Activated CD8-positive, alpha-beta memory T cell treated with anti-CD3 and anti-CD28 coated beads, Interleukin-2, amount 50 U/mL, for 24 hours (primary cell): ENCODE measurements around the gene PIGM.

ENCODE experiments used
- DNase-seq: peaks from one replicate; pipeline ENCODE4 v3.0.0-alpha.2; 2020; ENCODE audit errors: extremely low read depth

Gene PIGM

DNA sequence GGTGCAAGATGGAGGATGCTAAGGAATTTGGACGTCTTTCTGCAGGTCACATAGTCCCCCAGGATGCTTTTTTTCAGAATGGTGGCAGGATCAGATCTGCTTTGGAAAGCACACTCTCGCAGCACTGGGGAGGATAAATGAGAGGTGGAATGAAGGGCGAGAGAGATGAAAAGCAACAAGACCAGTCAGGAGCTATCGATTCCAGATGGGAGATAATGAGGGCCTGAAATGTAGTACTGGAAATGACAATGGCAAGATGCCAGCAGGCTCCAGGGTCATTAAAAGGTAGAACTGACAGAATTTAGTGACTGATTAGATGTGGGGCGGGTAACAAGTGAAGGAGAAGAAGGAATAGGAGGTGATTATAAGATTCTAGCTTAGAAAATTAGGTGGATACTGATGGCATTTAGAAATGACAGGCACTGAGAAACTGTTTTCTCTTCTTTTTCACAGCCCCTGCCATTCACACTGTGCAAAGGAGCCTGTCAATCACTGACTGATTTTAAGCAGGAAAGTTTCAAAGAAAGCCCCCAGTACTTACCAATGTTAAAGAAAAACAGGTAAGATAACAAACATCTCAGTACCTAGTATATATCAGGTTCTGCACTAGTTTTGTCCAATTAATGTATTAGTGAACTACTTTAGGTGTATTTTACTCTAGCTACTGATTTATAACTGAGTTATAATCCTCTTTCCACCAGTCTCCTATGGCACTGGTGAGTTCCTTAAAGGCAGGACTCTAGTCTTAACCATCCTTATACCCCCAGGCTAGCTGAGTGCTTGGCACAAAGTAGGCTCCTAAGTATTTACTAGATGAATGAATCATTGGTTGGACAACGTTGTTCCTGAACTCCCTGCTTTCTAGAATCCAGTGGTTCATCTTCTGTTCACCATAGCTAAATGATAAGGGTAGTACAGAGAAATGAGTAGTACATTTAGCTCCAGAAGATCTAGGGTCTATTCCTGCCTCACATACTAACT is 9.2 kb downstream of the PIGM start:
- no peak for DNase-seq

- DNase-seq = no peak
Observed at GRCh38 chr1:160021376-160022074, 10.3 kb downstream of the PIGM start.

DNA sequence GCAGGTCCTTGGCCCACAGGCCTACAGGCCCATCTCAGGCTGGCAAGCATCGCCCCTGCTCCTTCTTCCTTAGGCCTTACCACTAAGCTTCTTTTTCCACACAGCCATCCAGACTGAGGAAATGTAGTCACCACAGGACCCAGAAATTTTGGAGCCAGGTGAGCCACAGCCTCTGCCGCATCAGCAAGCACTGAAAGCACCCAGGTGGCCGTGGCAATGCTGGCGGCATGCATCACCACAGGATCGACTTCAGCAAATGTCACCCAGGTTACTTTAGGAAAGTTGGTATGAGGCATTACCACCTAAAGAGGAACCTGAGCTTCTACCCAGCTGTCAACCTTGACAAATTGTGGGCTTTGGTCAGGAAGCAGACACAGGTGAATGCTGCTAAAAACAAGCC is 11.6 kb downstream of the PIGM start:
- DNase-seq = no peak

GRCh38 chr1:160018900-160019299 is 12.9 kb downstream of the PIGM start:
- DNase-seq = no peak

DNA sequence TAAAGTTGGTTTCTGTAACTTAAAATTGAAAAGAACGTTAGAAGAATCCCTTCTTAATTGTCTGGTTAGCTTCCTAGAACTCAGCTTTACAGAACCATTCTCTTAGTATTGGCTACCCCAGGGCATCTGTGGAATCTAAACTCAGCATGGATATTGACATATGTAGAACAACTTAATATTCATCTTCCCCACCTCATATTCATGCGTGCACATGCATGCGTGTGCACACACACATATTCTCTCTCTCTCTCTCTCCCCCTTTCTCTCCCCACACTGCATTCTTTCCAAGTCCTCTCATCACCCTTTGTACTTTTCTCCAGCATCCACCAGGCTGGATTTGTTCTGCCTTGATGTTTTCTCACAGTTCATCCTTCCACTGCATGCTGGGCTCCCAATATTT is 13.4 kb downstream of the PIGM start:
- DNase-seq = no peak

DNA sequence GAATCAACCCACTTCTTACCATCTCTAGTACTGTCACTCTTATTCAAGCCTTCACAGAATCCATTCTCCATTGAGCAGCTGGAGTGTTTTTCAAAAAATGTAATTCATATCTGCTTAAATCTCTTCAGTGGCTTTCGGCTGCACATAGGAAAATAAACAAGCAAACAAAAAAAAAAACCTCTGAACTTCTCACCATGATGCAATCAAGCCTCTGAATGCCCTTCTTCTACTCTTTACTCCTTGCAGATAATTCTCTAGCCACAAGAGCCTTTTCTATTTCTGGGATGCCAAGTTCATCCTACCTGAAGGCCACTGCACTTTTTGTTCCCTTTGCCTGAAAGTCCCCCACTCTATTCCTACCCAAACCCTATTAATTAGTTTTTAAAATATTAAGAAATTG is 14.2 kb downstream of the PIGM start:
- DNase-seq = no peak

- DNase-seq = no peak
Observed at GRCh38 chr1:160011781-160012180, 20.0 kb downstream of the PIGM start.

GRCh38 chr1:160009801-160010200 is 22.0 kb downstream of the PIGM start:
- no peak for DNase-seq

DNA sequence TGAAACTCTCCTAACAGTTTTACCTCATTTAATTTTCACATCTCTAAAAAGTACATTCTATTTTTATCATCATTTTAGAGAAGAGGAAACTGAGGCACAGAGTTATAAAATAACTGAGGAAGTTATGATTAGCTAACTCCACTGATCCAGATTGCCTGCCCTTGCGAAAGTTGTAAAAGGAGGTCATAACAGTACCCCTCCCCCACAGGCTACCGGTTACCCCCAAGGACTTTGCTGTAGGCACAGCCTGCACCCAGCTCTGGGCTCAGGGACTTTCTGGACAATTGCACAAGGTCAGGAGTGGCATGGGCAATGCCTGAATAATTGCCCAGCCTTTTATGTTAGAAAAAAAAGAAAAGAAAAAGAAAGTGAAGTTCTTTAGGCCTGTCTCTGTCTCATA is 22.7 kb downstream of the PIGM start:
- no peak for DNase-seq

GRCh38 chr1:160007577-160008200 is 24.1 kb downstream of the PIGM start:
- no peak for DNase-seq

DNA sequence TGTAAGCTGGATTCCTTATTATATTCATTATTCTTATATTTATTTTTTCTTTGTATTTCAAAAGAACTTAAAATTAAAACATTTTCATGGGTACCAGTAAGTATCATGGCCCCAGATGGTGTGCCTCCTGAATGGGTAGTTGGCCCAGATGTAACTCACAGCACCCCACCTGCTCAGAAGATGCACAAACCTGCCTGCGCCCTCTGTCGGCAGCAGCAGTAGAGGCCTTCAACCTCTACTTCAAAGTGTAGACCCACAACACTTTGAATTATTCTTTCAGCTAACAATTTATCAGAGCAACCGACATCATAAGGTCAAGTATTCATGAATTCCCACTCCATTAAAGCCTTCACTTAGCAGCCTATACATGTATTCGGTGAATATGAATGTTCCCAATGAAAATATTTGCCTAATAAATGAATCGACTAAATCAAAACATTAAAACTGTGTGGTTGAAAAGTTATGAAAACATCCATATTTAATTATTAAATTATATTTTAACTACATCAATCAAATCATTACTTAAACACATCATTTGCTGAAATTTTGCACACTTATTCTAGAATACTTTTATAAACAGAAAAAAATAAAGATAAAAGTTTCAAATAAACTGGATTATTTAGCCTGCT is 25.4 kb downstream of the PIGM start:
- peak; percentile 46 for DNase-seq

GRCh38 chr1:160005070-160005469 is 26.7 kb downstream of the PIGM start:
- DNase-seq = no peak

GRCh38 chr1:160004425-160004824 is 27.4 kb downstream of the PIGM start:
- DNase-seq = no peak

DNA sequence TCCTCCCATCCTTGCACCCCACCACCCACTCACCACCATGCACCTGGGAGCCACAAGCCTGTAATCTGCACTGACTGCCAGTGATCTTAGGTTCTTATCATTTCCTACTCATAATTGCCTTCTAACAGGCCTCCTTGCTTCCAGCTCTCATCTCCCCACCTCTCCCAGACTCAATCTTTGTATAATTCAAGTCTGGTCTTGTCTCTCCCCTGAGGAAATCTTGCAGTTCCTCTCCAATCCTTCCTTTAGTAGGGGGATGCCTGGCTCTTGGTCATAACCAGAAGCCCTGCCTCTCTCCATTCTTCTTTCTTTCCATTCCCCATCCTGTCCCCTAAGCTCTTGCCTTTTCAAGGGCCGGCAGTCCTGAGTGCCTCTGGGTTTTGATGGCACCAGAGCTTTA is 27.8 kb downstream of the PIGM start:
- DNase-seq = no peak

- no peak for DNase-seq
Observed at GRCh38 chr1:160001440-160001839, 30.4 kb downstream of the PIGM start.

- DNase-seq = no peak
Observed at GRCh38 chr1:159999204-159999603, 32.6 kb downstream of the PIGM start.

DNA sequence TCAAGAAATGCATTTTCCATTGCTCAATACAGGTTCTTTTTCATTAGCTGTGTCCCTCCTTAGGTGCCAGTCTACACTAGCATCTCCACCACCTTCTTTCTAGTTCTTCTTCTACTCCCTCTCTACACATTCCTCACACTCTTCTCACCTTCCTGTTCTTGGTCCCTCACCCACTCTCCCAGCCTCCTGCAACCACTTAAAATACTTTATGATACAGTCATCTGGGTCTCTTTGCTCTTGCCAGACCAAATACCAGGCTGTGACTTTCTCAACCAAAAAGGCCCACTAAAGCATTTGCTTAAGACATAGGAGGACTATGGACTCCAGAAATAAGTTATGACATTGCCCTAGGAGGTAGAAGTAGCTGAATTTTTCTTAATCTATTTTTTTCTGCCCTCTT is 35.1 kb downstream of the PIGM start:
- no peak for DNase-seq

- DNase-seq = no peak
Observed at GRCh38 chr1:159994896-159995295, 36.9 kb downstream of the PIGM start.

GRCh38 chr1:159993911-159994310 is 37.9 kb downstream of the PIGM start:
- no peak for DNase-seq

GRCh38 chr1:159992161-159992560 is 39.6 kb downstream of the PIGM start:
- no peak for DNase-seq

- DNase-seq = no peak
Observed at GRCh38 chr1:159991513-159991912, 40.3 kb downstream of the PIGM start.

DNA sequence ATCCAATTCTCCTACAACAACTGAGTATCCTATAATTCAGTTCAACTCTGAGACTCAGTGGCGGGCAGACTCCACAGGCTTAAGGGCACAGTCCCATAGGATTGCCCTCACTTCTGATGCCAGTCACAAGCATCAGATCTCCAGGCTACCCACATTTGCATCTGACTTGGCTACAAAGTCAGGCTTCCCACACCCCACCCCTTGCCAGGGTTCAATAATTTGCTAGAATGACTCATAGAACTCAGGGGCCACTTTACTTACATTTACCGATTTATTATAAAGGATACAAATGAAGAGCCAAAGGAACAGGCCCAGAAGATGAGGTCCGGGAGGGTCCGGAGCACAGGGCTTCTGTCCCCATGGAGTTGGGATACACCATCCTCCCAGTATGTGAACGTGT is 41.8 kb downstream of the PIGM start:
- no peak for DNase-seq
